ENCODE results near the gene IL4I1. TPM values are rescaled to one million over a fixed set of nuclear protein-coding genes. Genes with fewer than 3 reads are reported as not detected.

IL4I1 gene
- total and polyA plus RNA-seq, 2 experiments from 2014 or later: 0.66 TPM; not detected in 1

GRCh38 chr19:49869484-49870308 is 27.0 kb downstream of the IL4I1 start:
- in situ Hi-C loops (cut with MboI): no loop called here
- 2 to 3% methylated on average over 42 to 58 of the region's 67 CpGs for WGBS, 2 experiments (ENCODE audit: low coverage in 1 of 2, low lambda C conversion rate in 2 of 2, missing lambda C conversion rate in 2 of 2)
- Histone ChIP-seq H3K4me3 (peak overlapping the region; percentile 68), H3K79me2 (ENCODE audit: insufficient read depth) (peaks cover 55% of the 10 kb centered on the region), H4K20me1 (ENCODE audit: insufficient read depth) (no peaks in the 10 kb centered on the region), H3K9me2 (ENCODE audit: insufficient read depth) (no peaks in the 10 kb centered on the region), H3K9me3 (ENCODE audit: low read depth) (no peaks in the 10 kb centered on the region), H3K9ac (peak overlapping the region; percentile 69), H2AFZ (peak overlapping the region; percentile 51; the same call in 1 of the 2 replicates), H3K4me1 (ENCODE audit: insufficient read depth) (peaks cover 20% of the 10 kb centered on the region), H3K27me3 (replicated peaks; ENCODE audit: insufficient read depth) (no peaks in the 10 kb centered on the region), H3K27ac (peak overlapping the region; percentile 50), H3K4me2 (ENCODE audit: unreplicated experiment) (peak overlapping the region; percentile 73), H3F3A (ENCODE audit: insufficient read depth) (peaks cover 20% of the 10 kb centered on the region), H3K36me3 (ENCODE audit: low read depth) (peaks cover 3% of the 10 kb centered on the region; the same call in 1 of the 2 replicates)
- TF ChIP-seq EZH2 (IDR thresholded peaks at IDR 0.05; ENCODE audit: insufficient read depth, poor library complexity, severe bottlenecking): no peak
- TF ChIP-seq EZH2phosphoT487 (IDR thresholded peaks at IDR 0.05; ENCODE audit: insufficient read depth, low read depth): no peak
- DNase-seq: peak; percentile 100

- H3K27ac ChIP-seq: peak overlapping the region; percentile 36
- H3K9me2 ChIP-seq (ENCODE audit: insufficient read depth): no peaks in the 10 kb centered on the region
- peaks cover 20% of the 10 kb centered on the region for H3K4me1 ChIP-seq (ENCODE audit: insufficient read depth)
- in situ Hi-C loops (cut with MboI): no loop called here
- H3K79me2 ChIP-seq (ENCODE audit: insufficient read depth): peaks cover 55% of the 10 kb centered on the region
- peaks cover 24% of the 10 kb centered on the region for H3F3A ChIP-seq (ENCODE audit: insufficient read depth)
- no peaks in the 10 kb centered on the region for H3K9me3 ChIP-seq (ENCODE audit: low read depth)
- TF ChIP-seq EZH2 (IDR thresholded peaks at IDR 0.05; ENCODE audit: insufficient read depth, poor library complexity, severe bottlenecking): no peak
- no peak for TF ChIP-seq EZH2phosphoT487 (IDR thresholded peaks at IDR 0.05; ENCODE audit: insufficient read depth, low read depth)
- H3K27me3 ChIP-seq (replicated peaks; ENCODE audit: insufficient read depth): no peaks in the 10 kb centered on the region
- peak overlapping the region; percentile 43; the same call in 1 of the 2 replicates for H3K9ac ChIP-seq
- H2AFZ ChIP-seq: peak overlapping the region; percentile 70
- peak overlapping the region; percentile 73 for H3K4me2 ChIP-seq (ENCODE audit: unreplicated experiment)
- peaks cover 9% of the 10 kb centered on the region; the same call in 1 of the 2 replicates for H3K36me3 ChIP-seq (ENCODE audit: low read depth)
- DNase-seq: no peak
- 0 to 2% methylated on average over 14 to 15 of the region's 15 CpGs for WGBS, 2 experiments (ENCODE audit: low coverage in 1 of 2, low lambda C conversion rate in 2 of 2, missing lambda C conversion rate in 2 of 2)
- no peaks in the 10 kb centered on the region for H4K20me1 ChIP-seq (ENCODE audit: insufficient read depth)
- H3K4me3 ChIP-seq: peak overlapping the region; percentile 68
Observed at GRCh38 chr19:49869009-49869483, 27.6 kb downstream of the IL4I1 start.

GRCh38 chr19:49866933-49867782 is 29.5 kb downstream of the IL4I1 start, which contains the start of gene PNKP:
Gene PNKP, minus strand, starts transcription at chr19:49867576. Its CDS starts 372 bp downstream, at chr19:49867204.
- Histone ChIP-seq H3K4me3 (peak within 1 kb of the TSS; percentile 94), H3K4me1 (ENCODE audit: insufficient read depth) (peaks cover 20% of the 10 kb centered on the region), H3K79me2 (ENCODE audit: insufficient read depth) (peaks cover 51% of the 10 kb centered on the region), H4K20me1 (ENCODE audit: insufficient read depth) (no peaks in the 10 kb centered on the region), H3K36me3 (ENCODE audit: low read depth) (peaks cover 11% of the 10 kb centered on the region; the same call in 1 of the 2 replicates), H3F3A (ENCODE audit: insufficient read depth) (peaks cover 24% of the 10 kb centered on the region), H3K27me3 (replicated peaks; ENCODE audit: insufficient read depth) (no peaks in the 10 kb centered on the region), H3K9me2 (ENCODE audit: insufficient read depth) (no peaks in the 10 kb centered on the region), H2AFZ (peak within 1 kb of the TSS; percentile 78), H3K27ac (peak within 1 kb of the TSS; percentile 92), H3K9ac (peak within 1 kb of the TSS; percentile 82), H3K4me2 (ENCODE audit: unreplicated experiment) (peak within 1 kb of the TSS; percentile 98), H3K9me3 (ENCODE audit: low read depth) (no peaks in the 10 kb centered on the region)
- in situ Hi-C loops (cut with MboI): no loop called here
- TF ChIP-seq EZH2 (IDR thresholded peaks at IDR 0.05; ENCODE audit: insufficient read depth, poor library complexity, severe bottlenecking): no peak
- TF ChIP-seq EZH2phosphoT487 (IDR thresholded peaks at IDR 0.05; ENCODE audit: insufficient read depth, low read depth): no peak
- peak; percentile 95 for DNase-seq
- WGBS, 2 experiments (ENCODE audit: low coverage in 1 of 2, low lambda C conversion rate in 2 of 2, missing lambda C conversion rate in 2 of 2): 0 to 1% methylated on average over 54 to 55 of the region's 65 CpGs

GRCh38 chr19:49864890-49865289 is 31.8 kb downstream of the IL4I1 start:
- no peak for DNase-seq
- H3K4me2 ChIP-seq (ENCODE audit: unreplicated experiment): peak overlapping the region; percentile 98
- TF ChIP-seq EZH2 (IDR thresholded peaks at IDR 0.05; ENCODE audit: insufficient read depth, poor library complexity, severe bottlenecking): no peak
- H3K9ac ChIP-seq: no peak overlapping the region
- in situ Hi-C loops (cut with MboI): no loop called here
- no peak overlapping the region for H3K4me3 ChIP-seq
- peaks cover 18% of the 10 kb centered on the region for H3F3A ChIP-seq (ENCODE audit: insufficient read depth)
- H3K79me2 ChIP-seq (ENCODE audit: insufficient read depth): peaks cover 32% of the 10 kb centered on the region
- no peak overlapping the region for H3K27ac ChIP-seq
- no peak overlapping the region for H2AFZ ChIP-seq
- H3K9me3 ChIP-seq (ENCODE audit: low read depth): no peaks in the 10 kb centered on the region
- H3K9me2 ChIP-seq (ENCODE audit: insufficient read depth): no peaks in the 10 kb centered on the region
- H4K20me1 ChIP-seq (ENCODE audit: insufficient read depth): no peaks in the 10 kb centered on the region
- H3K36me3 ChIP-seq (ENCODE audit: low read depth): peaks cover 9% of the 10 kb centered on the region; the same call in 1 of the 2 replicates
- no peaks in the 10 kb centered on the region for H3K27me3 ChIP-seq (replicated peaks; ENCODE audit: insufficient read depth)
- WGBS, 2 experiments (ENCODE audit: low coverage in 1 of 2, low lambda C conversion rate in 2 of 2, missing lambda C conversion rate in 2 of 2): 83 to 85% methylated on average over 13 of the region's 13 CpGs
- peaks cover 14% of the 10 kb centered on the region; the same call in 1 of the 2 replicates for H3K4me1 ChIP-seq (ENCODE audit: insufficient read depth)
